NCI-H1092 (cell line): ENCODE data around the gene CXCL12.

ENCODE experiments used
- DNase-seq: peaks from one replicate; lab custom pipeline; 2025; lab: John Stamatoyannopoulos, UW

CXCL12 gene

DNA sequence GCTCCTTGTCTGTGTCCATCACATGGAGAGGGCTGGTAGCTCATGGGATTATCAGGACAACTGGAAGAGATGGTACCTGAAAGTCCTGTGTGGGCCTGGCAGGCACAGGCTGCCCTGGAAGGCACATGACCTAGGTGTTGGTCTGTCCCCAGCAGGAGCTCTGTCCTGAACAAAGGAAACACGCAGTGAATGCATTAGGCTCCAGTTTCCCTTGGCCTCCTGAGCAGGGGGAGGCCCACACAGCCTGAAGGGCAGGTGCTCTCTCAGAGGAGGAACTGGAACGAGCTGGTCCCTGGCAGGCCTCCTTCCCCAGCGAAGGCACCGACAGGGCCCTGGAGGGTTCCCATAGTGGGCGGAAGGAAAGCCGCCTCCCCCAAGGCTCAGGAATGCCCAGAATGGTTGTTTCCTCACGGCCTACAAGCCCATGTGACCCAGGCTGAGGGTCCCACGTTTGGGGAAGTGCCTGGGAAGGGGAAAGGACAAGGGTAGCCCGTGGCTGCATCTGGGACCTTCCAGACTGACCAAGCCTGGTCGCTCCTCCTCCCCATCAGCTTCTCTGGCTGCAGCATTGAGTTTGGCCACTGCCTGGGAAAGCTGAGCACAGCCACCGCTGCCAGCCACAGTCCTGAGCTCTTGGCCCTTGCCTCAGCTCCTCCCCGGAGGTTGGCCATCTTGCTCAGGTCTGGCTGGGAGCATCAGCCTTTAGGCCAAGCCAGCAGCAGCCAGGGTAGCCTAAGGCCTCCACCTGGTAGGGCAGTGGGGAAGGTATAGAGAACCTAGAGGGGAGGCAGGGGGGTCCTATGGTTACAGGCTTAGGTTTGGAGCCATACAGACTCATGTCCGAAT lies 21.8 kb downstream of the CXCL12 start:
- no peak for DNase-seq

DNA sequence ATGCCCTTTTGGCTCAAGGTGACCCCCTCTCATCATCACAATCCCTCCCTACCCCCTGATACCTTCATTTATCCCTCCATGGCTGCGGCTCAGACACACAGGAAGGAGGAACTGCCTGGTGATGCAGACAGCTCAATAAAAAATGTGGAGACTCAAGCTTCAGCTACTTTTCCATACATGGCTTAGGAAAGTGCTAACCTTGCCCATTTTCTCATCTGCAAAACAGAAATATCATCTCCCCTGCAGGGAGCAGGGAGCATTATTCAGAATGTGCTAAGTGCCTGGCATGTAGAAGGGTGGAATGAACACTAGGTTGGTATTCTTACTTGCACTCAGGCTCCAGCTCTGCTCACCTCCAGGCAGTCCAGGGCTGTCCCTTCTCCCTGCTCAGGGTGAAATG lies 23.8 kb downstream of the CXCL12 start:
- no peak for DNase-seq

DNA sequence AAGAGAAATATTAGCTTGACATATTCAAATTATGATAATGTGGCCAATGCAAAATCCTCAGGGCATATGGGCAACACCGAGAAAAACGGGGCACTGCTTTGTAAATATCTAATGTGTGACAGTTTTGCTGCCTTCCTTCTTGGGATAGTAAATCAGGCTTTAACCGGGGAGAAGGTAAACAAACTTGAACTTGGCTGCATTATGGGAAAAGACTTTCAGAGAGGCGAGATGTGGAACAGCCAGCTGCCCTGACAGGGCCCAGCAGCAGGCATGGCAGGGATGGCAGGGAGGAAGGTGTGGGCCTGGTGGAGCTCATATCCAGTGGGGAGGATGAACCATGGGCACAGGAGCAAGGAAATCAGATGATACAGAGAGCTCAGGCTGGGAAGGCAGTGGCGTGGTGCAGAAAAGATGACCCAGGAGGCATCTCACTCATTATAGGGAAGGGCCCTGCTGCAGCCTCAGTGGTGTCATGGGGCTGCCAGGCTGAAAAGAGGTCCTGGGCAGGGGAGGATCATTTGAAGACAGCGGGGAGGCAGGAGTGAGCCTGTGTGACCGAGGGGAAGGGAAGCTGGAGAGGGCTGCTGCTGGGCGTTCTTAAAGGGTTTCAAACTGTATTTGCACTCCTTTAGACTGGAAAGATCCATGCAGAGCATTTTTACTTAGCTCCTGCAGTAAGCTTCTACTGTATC lies 26.7 kb downstream of the CXCL12 start:
- no peak for DNase-seq

DNA sequence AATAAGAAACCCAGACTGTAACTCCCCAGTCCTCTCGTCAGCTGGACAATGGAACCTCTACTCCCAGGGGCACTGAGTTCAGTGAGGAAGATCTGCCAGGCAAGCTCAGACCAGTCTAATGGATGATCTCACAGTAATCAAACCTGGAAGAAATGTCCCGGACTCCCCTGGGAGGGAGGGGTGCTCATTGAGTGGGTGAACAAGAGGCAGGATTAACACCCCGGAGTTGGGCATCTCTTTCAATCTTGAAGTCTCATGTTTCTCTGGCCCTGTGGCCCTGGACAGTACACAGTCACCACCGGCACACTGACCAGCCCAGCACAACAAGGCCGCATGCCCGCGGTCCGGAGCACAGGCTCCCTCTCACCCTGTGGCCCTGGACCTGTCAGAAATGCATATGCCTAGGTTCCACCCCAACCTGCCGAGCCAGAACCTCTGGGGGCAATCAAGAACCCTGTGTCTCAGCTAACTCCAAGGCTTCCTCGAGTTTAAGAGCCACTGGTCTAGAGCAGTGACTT lies 27.8 kb downstream of the CXCL12 start:
- no peak for DNase-seq

DNA sequence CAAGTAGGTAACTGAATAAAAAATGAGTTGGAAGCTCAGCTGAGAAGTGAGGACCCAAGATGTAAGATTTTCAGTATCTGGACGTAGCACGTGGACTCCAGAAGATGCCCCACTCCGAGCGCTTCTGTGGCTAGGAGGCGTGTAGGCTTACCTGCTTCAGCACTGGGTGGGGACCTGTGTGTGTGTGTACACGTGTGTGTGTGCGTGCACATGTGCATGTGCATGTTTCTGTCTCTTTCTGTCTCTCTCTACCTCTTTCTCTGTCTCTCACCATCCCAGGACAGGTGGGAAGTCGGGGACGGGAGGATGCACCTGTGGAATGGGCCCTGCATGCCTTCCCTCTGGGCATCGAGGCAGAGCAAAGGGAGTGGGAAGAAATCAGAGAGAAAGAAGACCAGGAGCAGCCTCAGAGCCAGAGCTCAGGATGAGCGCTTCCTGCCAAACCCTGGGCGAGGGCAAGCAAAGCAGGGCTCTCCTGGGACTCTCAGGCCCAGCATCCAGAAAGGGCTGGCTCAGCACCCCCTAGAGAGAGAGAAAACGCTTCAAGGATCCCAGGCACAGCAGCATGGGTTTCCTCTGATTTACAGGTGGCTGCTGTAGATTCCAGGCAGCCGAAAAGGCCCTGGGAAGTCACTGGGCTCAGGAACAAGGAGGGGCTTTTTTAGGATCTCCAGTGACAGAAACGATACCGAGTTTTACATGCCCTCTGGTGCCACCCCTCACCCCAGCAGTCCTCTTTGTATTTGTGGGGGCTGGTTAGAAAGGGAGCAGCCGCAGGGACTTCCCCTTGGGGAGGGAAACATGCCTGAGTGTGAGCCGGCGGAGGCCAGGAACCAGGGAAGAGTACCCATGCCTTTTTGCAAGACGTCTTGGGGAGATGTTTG lies 28.5 kb downstream of the CXCL12 start:
- DNase-seq = no peak

DNA sequence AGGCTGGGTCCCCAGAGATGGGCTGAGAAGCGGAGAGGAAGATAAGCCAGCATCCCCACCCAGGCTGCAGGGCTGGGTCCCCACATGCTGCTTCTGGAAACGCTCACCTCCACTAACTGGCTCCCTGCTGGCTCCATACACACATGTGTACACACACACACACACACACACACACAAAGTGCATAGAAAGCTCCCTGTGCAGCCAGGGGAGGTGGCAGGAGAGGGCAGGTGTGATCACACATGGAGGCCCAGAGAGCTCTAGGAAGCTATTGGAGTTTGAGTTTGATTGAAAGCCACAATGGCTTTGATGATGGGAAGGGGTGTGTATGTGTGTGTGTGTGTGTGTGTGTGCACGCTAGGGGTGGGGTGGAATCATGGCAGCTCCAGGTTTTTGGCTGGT lies 29.3 kb downstream of the CXCL12 start:
- DNase-seq = no peak

DNA sequence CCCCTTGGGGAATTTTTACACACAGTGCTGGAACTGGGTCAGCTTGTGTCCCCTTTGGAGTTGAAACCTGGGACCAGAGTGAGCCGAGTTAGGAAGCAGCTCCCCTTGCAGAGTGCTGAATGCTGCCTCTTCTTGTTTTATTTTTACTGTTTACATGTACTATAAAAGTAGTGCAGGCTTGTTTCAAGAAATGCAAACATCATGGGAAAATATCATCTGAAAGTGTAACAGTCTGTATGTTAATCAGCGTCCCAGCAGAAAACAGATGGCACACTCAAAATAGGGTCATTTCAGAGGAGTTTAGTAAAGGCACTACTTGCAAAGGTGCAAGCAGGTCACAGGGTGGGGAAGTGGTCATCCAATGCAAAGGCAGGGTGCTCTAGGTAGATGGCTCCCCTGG lies 30.1 kb downstream of the CXCL12 start:
- DNase-seq = no peak

DNA sequence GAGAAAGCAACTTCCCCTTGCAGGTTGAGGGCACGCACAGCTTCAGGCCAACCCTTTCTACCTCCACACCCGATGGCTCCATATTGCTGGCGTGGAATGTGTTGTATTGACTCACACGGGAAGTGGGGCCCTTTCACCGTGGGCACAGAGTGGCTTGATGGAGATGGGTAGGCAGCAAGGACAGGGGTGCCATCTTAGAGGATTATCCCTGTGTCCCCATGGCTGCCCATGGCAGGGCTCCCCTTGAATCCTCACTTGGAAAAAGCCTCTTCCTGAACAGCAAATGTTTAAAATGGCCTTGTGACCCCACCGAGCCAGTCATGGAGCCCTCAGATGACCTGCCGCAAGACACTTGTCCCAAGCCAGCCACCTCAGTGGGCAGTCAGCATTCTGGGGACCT lies 31.2 kb downstream of the CXCL12 start:
- no peak for DNase-seq

DNA sequence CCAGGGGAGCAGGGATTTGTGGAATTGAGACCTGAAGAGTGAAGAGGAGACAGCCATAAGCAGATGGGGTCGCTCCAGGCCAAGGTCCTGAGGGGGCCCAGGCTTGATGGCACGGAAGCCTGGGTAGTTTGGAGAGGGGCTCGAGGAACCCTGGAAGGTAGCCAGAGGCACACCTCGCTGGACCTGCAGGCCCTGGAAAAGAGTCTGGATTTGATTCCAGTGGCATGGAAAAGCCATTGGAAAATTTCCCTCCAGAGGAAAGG lies 31.8 kb downstream of the CXCL12 start:
- no peak for DNase-seq

DNA sequence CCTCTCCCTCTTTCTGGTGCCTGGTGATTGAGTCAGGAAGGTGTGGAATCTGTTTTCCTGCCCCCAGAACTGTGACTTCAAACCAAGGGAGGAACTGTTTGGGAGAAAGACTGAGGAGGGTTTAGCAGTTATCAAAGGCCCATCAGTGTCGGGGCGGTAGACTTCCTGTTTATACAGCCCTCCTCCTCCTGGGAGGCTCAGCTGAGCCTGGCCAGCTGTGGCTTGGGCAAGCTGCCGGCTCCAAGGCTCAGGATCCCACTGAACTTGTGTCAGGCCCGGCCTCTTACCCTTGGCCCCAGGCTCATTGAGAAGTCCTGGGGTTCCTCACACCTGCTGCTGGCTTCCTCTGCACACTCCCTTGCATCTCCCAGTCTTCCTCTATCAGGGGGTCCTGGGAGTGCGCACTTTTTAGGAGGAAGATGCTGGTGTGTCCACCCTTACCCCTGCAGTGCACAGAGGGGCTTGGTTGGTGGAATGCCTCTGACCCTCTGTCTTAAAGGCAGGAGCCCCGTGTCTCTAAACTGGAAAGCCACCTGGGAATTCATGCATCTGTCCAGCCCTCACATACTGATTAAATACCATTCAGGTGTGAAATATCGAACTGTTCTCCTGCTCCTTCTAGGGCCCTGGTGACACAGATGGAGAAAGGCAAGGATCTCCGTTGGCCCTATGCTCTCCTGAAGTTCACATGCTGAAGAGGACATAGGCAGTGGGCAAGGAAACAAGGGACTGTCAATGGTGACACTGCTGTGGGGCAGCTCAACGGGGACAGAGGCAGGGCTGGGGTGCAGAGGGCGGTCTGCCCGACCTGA lies 32.4 kb downstream of the CXCL12 start:
- DNase-seq = no peak

DNA sequence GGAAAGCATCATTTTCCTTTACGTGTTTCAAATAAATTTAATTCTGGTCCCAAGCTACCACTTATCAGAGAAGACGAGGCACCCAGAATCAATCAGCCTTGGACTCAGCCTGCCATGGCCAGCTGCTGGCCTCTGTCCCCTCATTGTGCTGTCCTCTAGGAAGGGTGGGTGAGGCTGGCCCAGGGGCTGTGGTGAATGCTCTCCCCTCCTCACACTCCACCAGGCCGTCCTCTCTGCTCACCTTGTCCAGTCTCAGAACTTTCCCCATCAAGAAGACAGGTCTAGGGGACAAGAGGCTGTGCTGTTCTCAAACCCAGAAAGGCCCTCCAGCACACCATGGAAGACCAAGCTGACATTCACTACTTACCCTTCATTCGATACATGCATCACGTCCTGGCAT lies 36.4 kb downstream of the CXCL12 start:
- DNase-seq = no peak

DNA sequence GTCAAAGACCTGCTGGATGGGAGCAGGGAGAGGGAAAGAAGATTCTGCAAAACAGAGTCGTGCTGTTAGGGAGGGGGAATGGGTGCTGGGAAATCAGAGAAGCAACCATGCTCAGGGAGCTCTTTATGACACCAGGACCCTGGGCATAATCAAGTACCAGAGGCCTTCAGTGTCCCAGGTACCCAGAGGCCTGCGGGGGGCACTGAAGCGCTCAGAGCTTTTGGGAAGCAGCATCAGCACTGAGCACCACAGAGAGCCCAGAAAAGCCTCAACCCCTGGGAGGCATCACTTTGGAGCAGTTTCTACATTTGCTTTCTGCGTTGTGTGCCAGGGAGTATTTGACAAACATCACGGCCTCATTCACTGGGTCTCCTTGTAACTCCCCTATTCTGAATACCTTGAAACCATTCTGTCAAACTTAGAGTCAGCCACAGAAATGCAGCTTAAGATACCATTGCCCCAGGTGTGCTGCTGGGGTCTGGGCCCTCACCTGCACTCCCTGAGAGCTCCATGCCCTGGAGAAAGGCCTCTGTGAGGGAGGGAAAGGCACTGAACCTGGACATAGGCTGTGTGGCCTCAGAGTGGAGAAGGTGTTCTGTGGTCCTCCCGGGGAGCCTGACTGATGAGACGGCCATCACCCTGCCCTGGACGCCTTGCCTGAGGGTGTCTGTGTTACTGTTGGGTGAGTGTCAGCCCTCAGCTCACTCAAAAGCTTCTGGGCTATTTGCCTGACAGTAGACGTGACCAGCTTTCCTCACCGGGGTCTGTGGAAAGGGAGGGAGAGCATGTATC lies 37.1 kb downstream of the CXCL12 start:
- no peak for DNase-seq

DNA sequence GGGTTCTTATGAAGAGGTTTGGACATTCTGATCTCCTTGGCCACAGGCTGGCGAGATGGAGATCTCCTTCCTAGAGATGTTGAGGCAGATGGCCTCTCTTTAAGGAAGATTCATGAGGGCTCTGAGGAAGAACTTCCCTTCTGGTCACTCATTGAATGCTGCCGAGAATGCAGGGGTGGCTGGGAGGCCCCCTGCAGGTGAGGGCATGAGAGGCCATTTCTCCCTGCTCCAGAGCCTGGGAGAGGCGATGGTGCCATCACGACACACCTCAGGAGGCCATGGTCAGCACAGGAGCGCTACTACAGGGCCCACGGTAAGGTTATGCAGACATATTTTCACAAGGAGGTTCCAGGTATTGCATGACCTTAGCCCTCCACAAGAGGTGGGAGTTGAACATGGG lies 40.2 kb downstream of the CXCL12 start:
- no peak for DNase-seq

DNA sequence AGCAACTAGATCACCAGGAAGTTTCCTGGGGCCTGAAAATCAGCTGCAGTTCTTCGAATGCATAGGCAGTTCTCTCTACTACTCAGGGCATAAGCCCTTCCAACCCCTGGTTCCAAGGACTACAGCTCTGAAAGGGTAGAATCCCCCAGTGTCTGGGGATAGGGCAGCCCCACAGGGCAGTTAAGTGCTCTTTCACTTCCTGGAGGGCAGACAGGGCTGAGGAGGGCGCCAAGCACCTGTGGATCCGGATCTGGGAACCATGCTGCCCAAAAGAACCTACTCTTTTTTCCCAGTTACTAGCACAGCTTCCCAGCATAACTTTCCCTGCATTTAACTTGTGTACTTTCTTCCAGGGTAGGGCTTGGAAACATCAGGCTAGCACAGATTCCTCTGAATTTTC lies 41.1 kb downstream of the CXCL12 start:
- DNase-seq = no peak

DNA sequence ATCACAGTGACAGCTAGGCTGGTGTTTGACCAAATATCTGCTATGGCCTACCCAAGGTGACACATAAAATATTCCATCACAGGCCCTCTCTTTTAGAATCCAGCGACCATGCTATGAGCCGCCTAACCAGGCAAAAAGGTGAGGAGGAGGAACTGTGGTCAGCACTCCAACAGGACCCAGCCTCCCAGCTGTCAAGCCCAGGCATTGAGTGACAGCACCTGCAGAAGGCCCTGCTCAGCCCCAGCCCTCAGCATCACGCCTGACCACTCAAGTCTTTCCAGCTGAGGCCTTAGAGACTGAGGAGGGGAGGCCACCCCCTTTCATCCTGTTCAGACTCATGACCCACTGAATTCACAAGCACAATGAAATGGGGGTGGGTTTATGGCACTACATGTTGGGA lies 43.0 kb downstream of the CXCL12 start:
- DNase-seq = no peak

DNA sequence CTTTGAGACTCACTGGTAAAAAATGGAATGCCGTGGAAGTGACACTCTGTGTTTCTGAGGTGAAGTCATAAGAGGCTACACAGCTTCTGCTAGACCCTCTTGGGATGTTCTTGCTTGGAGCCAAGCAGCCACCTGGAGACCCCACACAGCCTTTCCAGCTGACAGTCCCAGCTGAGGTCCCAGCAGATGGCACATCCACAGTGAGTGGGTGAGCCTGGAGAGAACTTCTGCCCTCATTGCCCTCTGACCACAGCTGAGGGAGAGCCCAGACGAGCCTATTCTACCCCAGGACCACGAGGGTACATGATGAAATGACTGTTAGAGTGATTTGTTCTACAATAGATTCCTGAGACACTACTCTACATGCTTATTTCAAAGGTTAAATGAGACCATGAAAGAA lies 44.3 kb downstream of the CXCL12 start:
- DNase-seq = no peak

DNA sequence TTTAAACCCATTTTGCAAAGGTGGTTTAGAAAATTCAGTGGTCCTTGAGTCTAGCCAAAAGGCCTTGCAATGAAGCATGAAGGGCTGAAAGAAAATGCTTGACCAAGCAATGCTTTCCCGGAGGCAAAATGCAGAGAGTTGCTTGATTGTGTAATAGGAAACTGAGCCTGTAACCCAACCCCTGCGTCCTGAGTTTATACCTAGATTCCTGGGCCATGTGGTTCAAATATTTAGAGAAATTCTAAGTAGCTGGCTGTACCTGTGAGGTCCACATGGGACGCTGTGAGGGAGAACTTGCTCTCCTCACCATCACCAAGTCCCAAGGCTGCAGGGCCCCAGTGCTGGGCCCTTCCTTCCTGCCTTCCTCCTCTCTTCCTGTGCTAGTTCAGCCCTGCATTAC lies 45.7 kb downstream of the CXCL12 start:
- DNase-seq = no peak

DNA sequence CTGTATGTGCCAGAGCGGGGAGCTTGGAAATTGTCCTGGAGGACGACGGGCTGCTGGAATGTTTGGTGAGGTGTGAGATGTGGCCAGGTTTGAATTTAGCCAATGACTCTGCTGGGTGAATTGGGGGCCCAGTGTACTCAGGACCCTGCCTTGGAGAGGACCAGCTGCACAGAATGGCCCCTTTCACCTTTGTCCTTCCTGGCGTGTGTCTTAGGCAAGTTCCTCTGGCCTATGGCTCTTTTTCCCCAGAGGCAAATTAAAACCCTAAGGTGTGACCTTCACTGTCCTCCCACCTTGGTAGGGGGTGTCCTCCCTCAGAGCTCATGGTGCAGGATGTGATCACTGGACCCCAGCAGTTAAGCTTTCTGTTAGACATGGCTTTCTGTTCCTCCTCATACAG lies 47.8 kb downstream of the CXCL12 start:
- DNase-seq = no peak

DNA sequence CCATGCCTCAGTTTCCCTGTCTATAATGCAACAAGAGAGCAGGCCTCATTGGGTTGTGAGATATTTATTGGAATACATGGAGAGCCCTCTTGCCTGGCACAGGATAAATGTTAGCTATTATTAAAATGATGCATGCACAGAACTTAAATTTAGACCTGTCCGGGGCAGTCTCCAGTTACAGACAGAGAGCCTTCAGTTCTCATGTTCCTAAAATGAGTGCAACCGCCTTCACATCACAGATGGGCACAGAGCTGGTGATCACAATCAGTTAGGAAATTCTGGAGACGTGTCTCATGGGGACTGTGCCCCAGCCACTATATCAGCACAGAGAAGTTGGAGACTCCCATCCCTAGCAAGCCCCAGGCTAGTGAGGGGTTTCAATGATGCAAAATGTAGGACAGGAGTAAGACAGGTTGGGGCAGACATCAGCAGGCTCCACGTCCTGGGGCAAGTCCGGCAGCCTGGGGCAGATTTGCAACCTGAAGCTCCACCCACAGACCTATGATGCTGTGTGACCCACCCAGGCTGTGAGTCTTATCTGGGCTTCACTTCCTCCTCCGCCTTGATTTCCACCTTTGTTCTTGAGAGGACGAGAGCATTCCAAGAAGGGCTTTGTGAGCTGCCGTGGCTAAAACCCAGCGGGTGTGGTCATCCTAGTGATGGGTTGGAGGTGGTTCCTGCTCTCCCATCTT lies 49.4 kb downstream of the CXCL12 start:
- no peak for DNase-seq

DNA sequence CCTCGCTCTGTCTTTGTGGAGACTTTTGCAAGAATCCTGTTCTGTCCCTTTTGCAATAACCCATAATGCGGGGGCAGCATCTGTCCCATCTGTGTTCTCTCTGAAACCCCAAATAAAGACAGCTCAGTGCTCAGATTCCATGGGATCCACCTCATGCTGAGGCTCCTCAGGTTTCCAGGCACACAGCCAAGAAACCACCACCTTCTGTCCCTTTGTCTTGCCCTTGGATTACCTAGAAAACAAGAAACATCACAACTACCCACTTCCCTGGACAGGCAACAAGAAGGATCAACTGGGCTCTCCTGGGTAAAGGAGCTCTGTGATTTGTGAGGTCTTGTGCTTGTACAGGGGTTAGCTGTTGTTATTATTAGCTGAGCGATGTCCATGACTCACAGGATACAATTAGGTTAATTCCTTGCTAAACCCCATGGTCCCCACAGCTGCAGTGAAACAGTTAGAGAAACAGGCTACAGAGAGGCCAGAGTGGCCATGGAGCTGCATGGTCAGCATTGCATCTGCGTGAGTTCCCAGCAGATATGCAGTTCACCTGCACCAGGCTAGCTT lies 50.2 kb downstream of the CXCL12 start:
- DNase-seq = no peak
